NCI-H1092 treated with DMSO at 0.1 percent for 48 hours (cell line): ENCODE results near the gene FCRLA.
"Not testable (repeated sequence)": the region's sequence is repeated elsewhere in the genome, so short reads cannot be mapped to it uniquely, and the experiment has no call there.

Source experiments
- DNase-seq: peaks from one replicate; lab custom pipeline; 2025; lab: John Stamatoyannopoulos, UW

The FCRLA gene

DNA sequence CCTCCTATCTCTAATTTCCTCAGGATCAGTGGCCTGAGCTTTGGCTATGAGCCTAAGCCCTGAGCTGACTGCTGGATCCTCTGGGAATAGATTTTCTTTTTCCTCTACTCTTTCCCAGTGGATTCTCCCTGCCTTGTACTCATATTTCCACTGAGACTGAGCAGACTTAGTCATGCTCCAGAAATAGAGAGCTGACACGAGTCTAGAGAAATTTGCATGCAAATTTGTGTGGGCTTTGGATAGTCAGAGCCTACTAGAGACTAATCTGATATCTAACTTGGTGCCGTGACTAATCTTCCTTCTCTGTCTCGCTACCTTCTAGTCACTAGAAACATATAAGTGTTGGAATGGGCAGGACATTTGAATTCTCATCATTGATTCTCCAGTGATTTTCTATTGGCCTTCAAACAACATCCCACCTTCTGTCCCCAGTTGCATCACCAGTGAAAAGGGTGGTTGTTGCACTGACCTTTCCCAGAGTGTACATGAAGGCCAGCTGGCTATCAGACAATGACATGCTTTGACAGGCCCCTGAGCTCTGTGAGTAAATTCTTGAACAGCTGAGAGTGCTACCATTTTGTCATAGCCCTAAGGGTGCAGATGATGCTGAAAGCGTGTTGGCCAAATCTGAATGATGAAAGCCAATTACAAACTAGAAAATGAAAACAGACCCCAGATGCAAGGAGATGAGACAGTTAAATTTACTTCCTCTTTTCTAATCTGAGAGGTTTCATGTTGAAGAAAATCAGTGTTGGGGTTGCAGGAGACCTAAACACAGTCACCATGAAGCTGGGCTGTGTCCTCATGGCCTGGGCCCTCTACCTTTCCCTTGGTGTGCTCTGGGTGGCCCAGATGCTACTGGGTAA is at the start of gene FCRLA:
Gene FCRLA, plus strand, starts transcription at position 748 of the 866 bp plus-strand sequence. Its CDS starts 36 bp downstream, at position 784.
- DNase-seq: no peak

- not testable (repeated sequence) for DNase-seq
Measured at GRCh38 chr1:161658524-161658923, 48.5 kb upstream of the FCRLA start.

DNA sequence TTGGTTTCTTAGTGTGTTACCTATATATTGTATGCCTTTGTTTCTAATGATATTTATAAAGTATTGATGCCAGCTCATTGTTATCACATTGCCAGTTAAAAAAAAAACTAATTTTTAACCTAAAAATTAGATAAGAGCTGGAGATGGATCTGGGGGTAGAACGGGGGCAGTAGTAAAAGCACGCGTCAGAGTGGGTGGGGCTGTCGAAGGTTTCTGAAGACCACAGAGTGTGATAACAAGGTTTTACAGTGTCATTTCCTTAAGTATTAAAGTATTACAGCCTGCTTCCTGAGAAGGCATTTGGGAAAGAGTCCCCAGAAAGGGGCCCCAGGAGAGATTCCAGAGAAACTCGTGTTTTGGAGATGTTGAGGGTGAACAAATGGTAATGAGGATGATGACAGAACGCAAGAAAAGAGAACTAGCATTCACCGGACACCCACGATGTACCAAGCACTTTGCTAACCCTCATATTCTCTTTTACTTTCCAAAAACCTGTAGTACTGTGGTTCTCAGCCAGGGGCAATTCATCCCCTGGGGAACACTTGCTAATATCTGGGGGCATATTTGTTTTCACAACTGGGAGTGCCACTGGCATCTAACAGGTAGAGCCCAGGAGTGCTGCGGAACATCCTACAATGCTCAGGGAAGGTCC is 45.2 kb upstream of the FCRLA start:
- not testable (repeated sequence) for DNase-seq

GRCh38 chr1:161662684-161663339 is 44.2 kb upstream of the FCRLA start, which contains the start of gene FCGR2B:
TSS of gene FCGR2B (plus strand) at chr1:161663143. CDS start at chr1:161663242, 99 bp downstream.
- not testable (repeated sequence) for DNase-seq

GRCh38 chr1:161663569-161663968 is 43.5 kb upstream of the FCRLA start:
- not testable (repeated sequence) for DNase-seq

DNA sequence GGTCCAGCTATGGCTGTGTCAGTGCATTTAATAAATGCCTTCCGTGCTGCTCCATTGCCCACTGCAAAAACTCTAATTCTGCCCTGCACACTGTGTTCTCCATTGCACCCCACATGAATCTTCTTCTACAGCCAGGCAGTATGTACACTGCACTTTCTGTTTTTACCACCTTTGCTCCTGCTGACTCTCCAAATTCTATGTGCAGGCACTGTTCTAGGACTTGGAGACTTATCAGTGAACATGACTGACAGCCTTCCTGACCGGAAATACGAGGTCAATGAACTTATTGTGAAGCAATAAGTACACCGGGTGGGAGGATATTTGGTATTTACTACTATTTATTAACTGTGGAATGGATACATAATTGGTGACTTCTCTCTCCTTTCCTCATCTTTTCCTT is 42.3 kb upstream of the FCRLA start:
- DNase-seq: not testable (repeated sequence)

DNA sequence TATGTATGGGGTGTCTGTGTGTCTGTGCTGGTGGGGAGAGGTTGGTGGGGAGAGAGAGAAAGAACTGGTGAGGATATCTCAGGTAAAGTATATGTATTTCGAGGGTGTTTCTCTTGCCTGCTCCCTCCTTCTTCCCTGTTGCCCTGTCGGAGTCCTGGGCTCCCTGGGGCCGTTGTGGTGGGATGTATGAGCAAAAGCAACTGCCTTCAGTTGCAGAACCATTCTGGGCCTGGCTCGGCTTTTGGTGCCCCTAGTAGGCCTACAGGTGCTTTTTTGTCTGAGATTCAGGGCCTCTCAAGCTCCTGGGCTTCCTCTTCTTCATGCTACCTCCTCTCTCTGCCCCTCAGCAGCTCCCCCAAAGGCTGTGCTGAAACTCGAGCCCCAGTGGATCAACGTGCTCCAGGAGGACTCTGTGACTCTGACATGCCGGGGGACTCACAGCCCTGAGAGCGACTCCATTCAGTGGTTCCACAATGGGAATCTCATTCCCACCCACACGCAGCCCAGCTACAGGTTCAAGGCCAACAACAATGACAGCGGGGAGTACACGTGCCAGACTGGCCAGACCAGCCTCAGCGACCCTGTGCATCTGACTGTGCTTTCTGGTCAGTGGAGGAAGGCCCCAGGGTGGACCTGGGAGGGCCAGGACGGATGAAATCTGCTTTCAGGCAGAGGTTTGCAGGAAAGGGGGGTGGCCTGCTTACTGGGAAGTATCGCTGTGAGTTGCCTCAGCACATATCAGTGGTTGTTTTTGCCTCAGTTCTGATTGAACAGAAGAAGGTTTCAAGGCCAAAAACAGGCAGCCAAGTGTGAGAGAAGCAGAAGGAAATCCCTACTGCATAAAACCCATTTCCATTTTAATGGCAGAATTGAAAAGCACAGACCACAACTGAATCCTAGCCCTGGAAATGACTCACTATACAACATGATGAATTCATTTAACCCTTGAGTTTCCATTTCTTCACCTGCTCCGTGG is 35.7 kb upstream of the FCRLA start:
- not testable (repeated sequence) for DNase-seq

GRCh38 chr1:161673437-161673836 is 33.6 kb upstream of the FCRLA start:
- not testable (repeated sequence) for DNase-seq

DNA sequence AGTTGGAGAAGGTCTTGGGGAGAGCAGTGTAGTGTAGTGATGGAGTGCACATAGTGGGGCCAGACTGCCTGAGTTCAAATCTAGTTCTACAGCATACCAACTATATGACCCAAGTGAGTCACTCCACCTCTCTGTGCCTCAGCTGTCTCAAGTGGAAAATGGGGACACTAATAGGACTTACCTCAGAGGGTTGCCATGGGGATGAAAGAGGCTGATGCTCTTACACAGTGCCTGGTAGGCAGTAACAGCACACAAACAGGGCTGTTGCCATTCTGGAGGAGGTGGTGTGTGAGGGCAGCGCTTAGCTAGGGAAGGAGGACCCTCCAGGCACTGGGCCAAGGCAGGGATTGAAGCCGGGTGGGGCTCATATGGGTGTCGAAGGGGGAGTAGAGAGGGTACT is 32.6 kb upstream of the FCRLA start:
- DNase-seq: not testable (repeated sequence)

DNA sequence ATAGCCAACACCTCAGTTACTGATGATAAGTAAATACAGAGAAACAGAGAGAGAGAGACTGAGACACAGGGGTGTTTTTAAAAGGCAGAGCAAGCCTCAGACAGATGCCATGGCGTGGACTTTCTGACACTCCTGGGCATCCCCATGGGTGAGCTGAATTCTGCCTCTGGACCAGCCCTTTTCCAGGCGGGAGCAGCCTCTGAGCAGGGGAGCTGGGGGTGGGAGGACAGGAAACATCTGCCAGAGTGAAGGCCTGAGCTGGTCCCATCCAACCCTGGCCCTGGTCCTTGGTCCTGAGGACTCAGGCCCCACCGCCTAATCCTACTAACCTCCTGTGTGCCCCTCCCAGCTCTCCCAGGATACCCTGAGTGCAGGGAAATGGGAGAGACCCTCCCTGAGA is 32.1 kb upstream of the FCRLA start:
- DNase-seq: not testable (repeated sequence)

DNA sequence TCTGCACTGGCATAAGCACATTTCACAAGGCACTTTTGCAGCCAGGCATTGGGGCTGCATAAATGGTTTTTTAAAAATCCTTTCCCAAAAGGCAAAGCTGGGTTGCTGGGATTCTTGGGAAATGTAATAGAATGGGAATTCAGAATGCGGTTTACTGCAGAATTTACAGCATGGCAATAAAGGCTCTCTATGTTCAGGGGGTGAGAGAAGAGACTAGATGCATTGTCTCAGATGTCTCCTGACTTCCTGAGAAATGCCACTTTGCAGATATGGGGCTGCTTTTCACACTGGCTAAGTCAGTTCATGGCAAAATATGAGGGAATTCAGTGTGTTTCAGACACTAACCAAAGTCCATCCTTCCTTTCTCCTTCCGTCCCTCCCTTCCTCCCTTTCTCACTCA is 30.6 kb upstream of the FCRLA start:
- DNase-seq: no peak

GRCh38 chr1:161676958-161677689 is 29.9 kb upstream of the FCRLA start:
- no peak for DNase-seq

GRCh38 chr1:161678500-161678899 is 28.5 kb upstream of the FCRLA start:
- DNase-seq: no peak

DNA sequence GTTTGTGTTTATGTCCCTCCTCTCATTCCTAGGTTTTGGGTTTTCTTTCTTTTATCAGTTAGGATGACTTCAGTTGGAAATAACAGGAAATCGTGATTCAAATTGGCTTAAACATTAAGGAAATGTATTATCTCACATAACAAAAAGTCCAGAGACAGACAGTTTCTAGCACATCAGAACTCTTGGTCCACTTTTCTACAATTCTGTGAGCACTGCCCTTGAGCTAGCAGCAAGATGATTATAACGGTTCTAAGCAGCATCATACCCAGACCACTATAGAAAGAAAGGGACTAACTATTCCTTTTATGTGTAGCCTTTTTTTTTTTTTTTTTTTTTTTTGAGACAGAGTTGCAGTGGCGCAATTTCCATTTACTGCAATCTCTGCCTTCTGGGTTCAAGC is 25.1 kb upstream of the FCRLA start:
- DNase-seq: no peak

GRCh38 chr1:161688946-161689345 is 18.1 kb upstream of the FCRLA start:
- no peak for DNase-seq

DNA sequence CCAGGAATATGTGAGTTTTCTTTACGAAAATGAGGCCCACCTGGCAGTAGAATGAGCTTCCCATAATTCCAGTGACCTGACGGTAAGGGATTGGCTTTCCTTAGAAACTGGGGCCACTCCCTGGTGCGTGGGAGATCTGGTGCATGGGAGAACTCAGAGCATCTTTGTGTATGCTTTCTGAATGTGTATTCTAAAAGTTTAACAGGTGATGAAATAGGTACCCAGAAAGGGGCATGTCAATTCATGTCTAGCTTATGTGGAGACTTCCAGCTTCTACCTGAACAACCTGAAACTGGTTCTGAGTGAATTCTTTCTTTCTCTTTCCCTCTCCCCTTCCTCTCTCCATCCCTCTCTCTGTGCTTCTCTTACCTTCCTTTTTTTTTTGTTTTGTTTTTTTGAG is 15.2 kb upstream of the FCRLA start:
- DNase-seq: no peak

GRCh38 chr1:161693020-161693712 is 13.9 kb upstream of the FCRLA start:
- not testable (repeated sequence) for DNase-seq

DNA sequence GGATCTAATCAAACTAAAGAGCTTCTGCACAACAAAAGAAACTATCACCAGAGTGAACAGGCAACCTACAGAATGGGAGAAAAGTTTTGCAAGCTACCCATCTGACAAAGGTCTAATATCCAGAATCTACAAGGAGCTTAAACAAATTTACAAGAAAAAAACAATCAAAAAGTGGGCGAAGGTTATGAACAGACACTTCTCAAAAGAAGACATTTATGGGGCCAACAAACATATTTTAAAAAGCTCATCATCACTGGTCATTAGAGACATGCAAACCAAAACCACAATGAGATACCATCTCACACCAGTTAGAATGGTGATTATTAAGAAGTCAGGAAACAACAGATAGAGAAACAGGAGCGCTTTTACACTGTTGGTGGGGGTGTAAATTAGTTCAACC is 8.7 kb upstream of the FCRLA start:
- DNase-seq: not testable (repeated sequence)

- no peak for DNase-seq
Measured at GRCh38 chr1:161702250-161702649, 4.8 kb upstream of the FCRLA start.

- no peak for DNase-seq
Measured at GRCh38 chr1:161705537-161705936, 1.5 kb upstream of the FCRLA start.
